OCI-LY7 (cell line): ENCODE data around the gene FLOT2. TPM values are rescaled to one million over a fixed set of nuclear protein-coding genes. Genes with fewer than 3 reads are reported as not detected.

Experiments used
- BruUV-seq: library from RNA; stranded (reverse); fragments of 400-500 nt; replicated peaks from 2 replicates; lab custom pipeline; 2021; lab: Mats Ljungman, UMichigan
- CTCF ChIA-PET: fragments of 300-600 bp; sonication (Branson Sonifier 250); formaldehyde crosslinking; loops from one replicate; lab custom pipeline; 2022; ENCODE audit warnings: antibody characterized with exemption; ENCODE audit not compliant: unreplicated experiment; lab: Charles Lee
- POLR2A ChIA-PET: fragments of 300-600 bp; sonication (Branson Sonifier 250); formaldehyde crosslinking; loops from one replicate; lab custom pipeline; 2022; ENCODE audit warnings: antibody characterized with exemption; lab: Charles Lee
- DNase-seq: peaks from one replicate; pipeline ENCODE4 v3.0.0-alpha.2; 2015; ENCODE audit warnings: low spot score
- H2AFZ ChIP-seq: fragments of 200-600 bp; sonication (generic), shearing (Covaris generic); 2 replicates; pipeline ENCODE4 v1.6.1; 2014; ENCODE audit warnings: mild to moderate bottlenecking, antibody characterized with exemption, low read length, moderate library complexity
- H3K27ac ChIP-seq: fragments of 200-600 bp; sonication (generic); 2 replicates; pipeline ENCODE4 v1.5.1; 2014; ENCODE audit warnings: mixed run types, low read depth, mild to moderate bottlenecking, moderate library complexity, low read length, inconsistent platforms; ENCODE audit not compliant: poor library complexity, severe bottlenecking
- H3K36me3 ChIP-seq: fragments of 200-600 bp; sonication (generic); 2 replicates; pipeline ENCODE4 v1.6.1; 2014; ENCODE audit warnings: mild to moderate bottlenecking, antibody characterized with exemption, low read length, moderate library complexity, mixed read lengths; ENCODE audit not compliant: insufficient read depth
- H3K4me1 ChIP-seq: fragments of 200-600 bp; sonication (generic); 2 replicates; pipeline ENCODE4 v1.5.1; 2014; ENCODE audit warnings: mild to moderate bottlenecking, low read length; ENCODE audit not compliant: insufficient read depth, poor library complexity, severe bottlenecking
- H3K4me2 ChIP-seq: fragments of 200-600 bp; sonication (generic); 2 replicates; pipeline ENCODE4 v1.6.1; 2014; ENCODE audit warnings: mild to moderate bottlenecking, low read length
- H3K4me3 ChIP-seq: fragments of 200-600 bp; sonication (generic); 2 replicates; pipeline ENCODE4 v1.5.1; 2014; ENCODE audit warnings: mild to moderate bottlenecking, low read depth, low read length; ENCODE audit not compliant: poor library complexity, severe bottlenecking
- H3K79me2 ChIP-seq: fragments of 200-600 bp; sonication (generic); 2 replicates; pipeline ENCODE4 v1.6.1; 2016; ENCODE audit warnings: low read depth, mild to moderate bottlenecking, low read length, moderate library complexity, mixed read lengths; ENCODE audit not compliant: insufficient read depth
- H3K9me2 ChIP-seq: fragments of 200-600 bp; sonication (generic); 2 replicates; pipeline ENCODE4 v1.6.1; 2016; ENCODE audit warnings: mild to moderate bottlenecking, low read length, mixed read lengths; ENCODE audit not compliant: insufficient read depth
- H3K9me3 ChIP-seq: fragments of 200-600 bp; sonication (generic); 2 replicates; pipeline ENCODE4 v1.6.1; 2014; ENCODE audit warnings: mild to moderate bottlenecking, mixed run types, low read length, mixed read lengths
- H4K20me1 ChIP-seq: fragments of 200-600 bp; sonication (generic); 2 replicates; pipeline ENCODE4 v1.6.1; 2014; ENCODE audit warnings: mild to moderate bottlenecking, antibody characterized with exemption, low read length, moderate library complexity, mixed read lengths; ENCODE audit not compliant: insufficient read depth
- CTCF ChIP-seq: fragments of 200-600 bp; sonication (generic); conservative IDR thresholded peaks from 2 replicates; pipeline ENCODE4 v1.5.1; 2014; ENCODE audit warnings: mild to moderate bottlenecking, antibody characterized with exemption, low read length, moderate library complexity, mixed read lengths
- EZH2phosphoT487 ChIP-seq: fragments of 200-600 bp; sonication (generic); IDR thresholded peaks from 2 replicates; pipeline ENCODE4 v1.6.1; 2018; ENCODE audit warnings: low read depth, borderline replicate concordance, mild to moderate bottlenecking, mixed run types, antibody characterized with exemption, low read length, moderate library complexity, mixed read lengths
- intact Hi-C: fragments of 100-400 bp; cut with micrococcal nuclease; formaldehyde crosslinking; loops from one replicate; pipeline ENCODE4 v1.10.0; 2022; ENCODE audit not compliant: unreplicated experiment
- total RNA-seq, 2 experiments: library from RNA; depleted of rRNA in 1 of 2; stranded (reverse); fragments of >200 nt in 1 of 2; shearing (Covaris generic) in 1 of 2; gene quantifications; 2 replicates each; pipeline ENCODE4 v1.2.3, GENCODE V29; 2014 to 2022

Gene FLOT2
- total RNA-seq, 2 experiments from 2014 or later: 46.5 to 122 TPM

GRCh38 chr17:28925912-28926365, 28.4 kb upstream of the FLOT2 start:
- TF ChIP-seq CTCF (no peak), EZH2phosphoT487 (no peak)
- Histone ChIP-seq H3K9me3 (no peaks in the 10 kb centered on the region), H3K36me3 (peaks cover 99% of the 10 kb centered on the region), H3K4me1 (peaks cover 7% of the 10 kb centered on the region), H4K20me1 (no peaks in the 10 kb centered on the region; the same call in 1 of the 2 replicates), H3K79me2 (peaks cover 5% of the 10 kb centered on the region; the same call in 1 of the 2 replicates), H3K27ac (no peak overlapping the region), H3K9me2 (no peaks in the 10 kb centered on the region), H3K4me3 (no peak overlapping the region), H3K4me2 (no peak overlapping the region), H2AFZ (no peak overlapping the region)
- ChIA-PET CTCF (no interaction called here), POLR2A (interaction anchor here (1.0 kb wide), 2 partner anchors 17 to 18 kb away, joined by 3 read pairs; no protein-coding TSS in a partner anchor)
- intact Hi-C loops: no loop called here
- TSS peak; percentile 41 for BruUV-seq
- no peak for DNase-seq

GRCh38 chr17:28920201-28920600, 22.7 kb upstream of the FLOT2 start:
- CTCF ChIA-PET: no interaction called here
- Histone ChIP-seq H3K4me3 (no peak overlapping the region), H3K36me3 (peaks cover 96% of the 10 kb centered on the region), H3K9me2 (no peaks in the 10 kb centered on the region), H3K79me2 (no peaks in the 10 kb centered on the region), H3K4me2 (no peak overlapping the region), H3K9me3 (no peaks in the 10 kb centered on the region), H4K20me1 (no peaks in the 10 kb centered on the region), H3K27ac (no peak overlapping the region), H2AFZ (no peak overlapping the region), H3K4me1 (no peaks in the 10 kb centered on the region)
- intact Hi-C loops: no loop called here
- no TSS peak for BruUV-seq
- TF ChIP-seq CTCF: no peak
- DNase-seq: no peak
- POLR2A ChIA-PET: no interaction called here

GRCh38 chr17:28918295-28918694, 20.8 kb upstream of the FLOT2 start:
- no TSS peak for BruUV-seq
- H3K9me2 ChIP-seq: no peaks in the 10 kb centered on the region
- H2AFZ ChIP-seq: no peak overlapping the region
- TF ChIP-seq CTCF: no peak
- TF ChIP-seq EZH2phosphoT487: no peak
- H3K27ac ChIP-seq: no peak overlapping the region
- no peak overlapping the region for H3K4me2 ChIP-seq
- intact Hi-C loops: no loop called here
- no peaks in the 10 kb centered on the region for H3K4me1 ChIP-seq
- ChIA-PET CTCF (no interaction called here), POLR2A (interaction anchor here (0.5 to 1.2 kb wide), 2 partner anchors 133 to 177 kb away, joined by 3 read pairs; no protein-coding TSS in a partner anchor)
- peaks cover 96% of the 10 kb centered on the region for H3K36me3 ChIP-seq
- H3K4me3 ChIP-seq: no peak overlapping the region
- H4K20me1 ChIP-seq: no peaks in the 10 kb centered on the region
- no peaks in the 10 kb centered on the region for H3K9me3 ChIP-seq
- no peak for DNase-seq
- H3K79me2 ChIP-seq: no peaks in the 10 kb centered on the region
